Measurements from ENCODE around the gene ZNF474. TPM values are rescaled to one million over a fixed set of nuclear protein-coding genes. Genes with fewer than 3 reads are reported as not detected.

ZNF474 gene
- total RNA-seq, 1 donor from 2014 or later: not detected

DNA sequence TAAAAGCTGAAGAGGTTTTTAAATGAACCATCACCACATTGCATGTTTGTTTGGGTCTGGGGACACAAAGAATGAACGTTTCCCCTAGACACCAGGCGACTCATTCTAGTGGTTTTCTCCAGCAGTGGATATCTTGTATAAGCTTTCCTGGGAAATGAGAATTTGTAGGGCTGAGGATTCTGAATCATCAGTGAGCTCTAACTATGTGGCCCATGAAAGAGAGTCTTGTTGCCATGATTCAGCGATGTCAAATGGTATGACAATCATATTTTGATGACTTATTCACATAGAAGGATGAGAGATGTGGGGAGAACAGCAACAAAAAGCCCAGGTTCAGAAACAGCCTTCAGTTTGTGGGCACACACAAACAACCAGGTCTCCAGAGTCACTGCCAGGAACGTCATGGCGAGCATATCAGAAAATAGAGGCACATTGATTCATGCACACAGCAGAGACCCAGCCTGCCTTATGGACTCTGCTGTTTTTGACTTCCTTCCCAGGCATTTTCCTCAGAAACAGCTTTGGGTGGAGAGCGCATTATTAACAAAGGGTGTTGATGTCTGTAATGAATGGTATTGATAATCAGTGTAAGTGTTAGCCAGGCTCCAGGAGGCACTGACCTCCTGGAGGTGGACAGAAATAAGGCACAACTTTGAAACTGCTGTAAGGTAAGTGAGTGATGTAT lies 13.3 kb downstream of the ZNF474 start:
- ATAC-seq: no peak
- H3K9me3 ChIP-seq: no peaks in the 10 kb centered on the region
- no peaks in the 10 kb centered on the region for H3K27me3 ChIP-seq
- no peaks in the 10 kb centered on the region for H3K36me3 ChIP-seq
- H3K4me1 ChIP-seq: no peaks in the 10 kb centered on the region
- DNase-seq: no peak
- TF ChIP-seq, protein P1, sequence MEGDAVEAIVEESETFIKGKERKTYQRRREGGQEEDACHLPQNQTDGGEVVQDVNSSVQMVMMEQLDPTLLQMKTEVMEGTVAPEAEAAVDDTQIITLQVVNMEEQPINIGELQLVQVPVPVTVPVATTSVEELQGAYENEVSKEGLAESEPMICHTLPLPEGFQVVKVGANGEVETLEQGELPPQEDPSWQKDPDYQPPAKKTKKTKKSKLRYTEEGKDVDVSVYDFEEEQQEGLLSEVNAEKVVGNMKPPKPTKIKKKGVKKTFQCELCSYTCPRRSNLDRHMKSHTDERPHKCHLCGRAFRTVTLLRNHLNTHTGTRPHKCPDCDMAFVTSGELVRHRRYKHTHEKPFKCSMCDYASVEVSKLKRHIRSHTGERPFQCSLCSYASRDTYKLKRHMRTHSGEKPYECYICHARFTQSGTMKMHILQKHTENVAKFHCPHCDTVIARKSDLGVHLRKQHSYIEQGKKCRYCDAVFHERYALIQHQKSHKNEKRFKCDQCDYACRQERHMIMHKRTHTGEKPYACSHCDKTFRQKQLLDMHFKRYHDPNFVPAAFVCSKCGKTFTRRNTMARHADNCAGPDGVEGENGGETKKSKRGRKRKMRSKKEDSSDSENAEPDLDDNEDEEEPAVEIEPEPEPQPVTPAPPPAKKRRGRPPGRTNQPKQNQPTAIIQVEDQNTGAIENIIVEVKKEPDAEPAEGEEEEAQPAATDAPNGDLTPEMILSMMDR (IDR thresholded peaks at IDR 0.05): no peak
- no peak overlapping the region for H3K27ac ChIP-seq
- H3K4me3 ChIP-seq: no peak overlapping the region
- intact Hi-C loops (cut with DNase I): no loop called here

DNA sequence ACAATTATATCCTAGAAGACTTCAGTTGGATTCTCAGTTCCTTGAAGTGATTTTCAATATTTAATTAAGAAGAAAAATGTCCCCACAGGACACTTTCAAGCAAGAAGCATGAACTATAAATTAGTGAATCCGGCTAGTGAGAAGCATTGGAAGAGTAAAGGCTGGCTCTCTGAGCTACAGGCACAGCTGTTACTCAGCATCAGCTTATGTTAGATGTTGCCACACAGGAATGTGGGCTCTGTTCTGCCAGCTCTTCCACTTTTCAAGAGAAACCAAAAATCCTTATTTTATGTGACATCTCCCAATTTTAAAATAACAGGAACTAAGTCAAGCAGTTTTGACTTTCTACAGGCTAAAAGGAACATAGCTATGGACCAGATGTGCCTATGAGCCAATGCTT lies 14.9 kb downstream of the ZNF474 start:
- ATAC-seq (no peak), DNase-seq (no peak)
- TF ChIP-seq, protein P1 (IDR thresholded peaks at IDR 0.05): no peak
- H3K9me3 ChIP-seq: no peaks in the 10 kb centered on the region
- H3K4me1 ChIP-seq: no peaks in the 10 kb centered on the region
- H3K4me3 ChIP-seq: no peak overlapping the region
- H3K36me3 ChIP-seq: no peaks in the 10 kb centered on the region
- H3K27me3 ChIP-seq: no peaks in the 10 kb centered on the region
- H3K27ac ChIP-seq: no peak overlapping the region
- intact Hi-C loops (cut with DNase I): no loop called here

DNA sequence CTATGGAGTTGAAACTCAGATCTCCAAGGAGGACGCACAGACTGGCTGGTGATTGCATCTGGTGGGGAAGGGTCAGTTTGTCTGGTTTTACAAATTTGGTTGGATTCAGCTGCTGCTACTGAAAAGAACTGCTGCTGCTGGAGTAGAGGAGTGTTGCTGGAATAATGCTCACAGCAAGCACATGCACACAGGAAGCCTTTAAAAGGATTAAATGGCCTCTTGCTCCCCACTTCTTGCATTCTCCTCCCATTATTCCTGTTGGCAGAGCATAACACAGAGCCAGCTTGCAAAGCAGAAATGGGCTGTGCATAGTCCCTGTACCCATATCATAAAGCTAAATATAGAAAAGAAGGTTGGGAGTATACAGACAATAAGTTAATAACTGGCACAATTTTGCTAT lies 16.6 kb downstream of the ZNF474 start:
- ATAC-seq: no peak
- H3K4me3 ChIP-seq: no peak overlapping the region
- H3K9me3 ChIP-seq: no peaks in the 10 kb centered on the region
- no peak overlapping the region for H3K27ac ChIP-seq
- intact Hi-C loops (cut with DNase I): no loop called here
- TF ChIP-seq, protein P1 (IDR thresholded peaks at IDR 0.05): no peak
- DNase-seq: no peak
- H3K4me1 ChIP-seq: no peaks in the 10 kb centered on the region
- no peaks in the 10 kb centered on the region for H3K36me3 ChIP-seq
- H3K27me3 ChIP-seq: no peaks in the 10 kb centered on the region

DNA sequence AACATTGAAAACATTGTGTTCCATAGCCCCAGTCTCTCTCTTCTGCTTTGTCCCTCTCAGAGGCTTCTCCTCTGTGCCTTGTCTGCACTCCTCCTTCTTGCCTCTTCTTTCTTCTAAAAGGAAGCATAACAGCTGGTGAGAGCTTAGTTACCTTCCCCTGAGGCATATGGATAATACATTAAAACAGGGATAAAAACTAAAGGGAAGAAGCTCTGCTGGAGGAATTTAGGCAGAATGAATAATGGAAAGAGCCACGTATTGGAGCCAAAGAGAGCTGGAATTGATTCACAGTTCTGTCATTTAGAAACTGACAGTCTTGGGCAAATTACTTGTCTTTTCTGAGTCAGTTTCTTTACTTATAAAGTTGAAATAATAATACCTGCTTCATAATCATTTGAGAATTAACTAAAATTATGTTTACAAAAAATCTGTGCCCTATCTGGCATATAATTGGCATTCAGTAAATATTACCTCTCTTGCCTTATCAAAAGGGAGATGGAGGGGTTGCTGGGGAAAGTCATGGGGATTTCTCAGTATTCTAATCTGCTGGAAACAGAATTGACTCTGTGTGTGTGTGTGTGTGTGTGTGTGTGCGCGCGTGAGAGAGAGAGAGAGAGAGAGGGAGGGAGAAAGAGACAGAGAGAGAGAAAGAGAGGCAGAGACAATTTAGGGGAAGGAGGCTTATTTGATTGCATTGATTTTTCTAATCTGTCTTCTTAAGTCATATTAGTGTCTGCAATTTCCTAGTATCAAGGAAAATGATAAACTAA lies 20.2 kb downstream of the ZNF474 start:
- no peak for ATAC-seq
- TF ChIP-seq, protein P1 (IDR thresholded peaks at IDR 0.05): no peak
- no peaks in the 10 kb centered on the region for H3K4me1 ChIP-seq
- no peak overlapping the region for H3K4me3 ChIP-seq
- H3K36me3 ChIP-seq: no peaks in the 10 kb centered on the region
- intact Hi-C loops (cut with DNase I): no loop called here
- no peaks in the 10 kb centered on the region for H3K27me3 ChIP-seq
- DNase-seq: no peak
- no peaks in the 10 kb centered on the region for H3K9me3 ChIP-seq
- H3K27ac ChIP-seq: no peak overlapping the region

DNA sequence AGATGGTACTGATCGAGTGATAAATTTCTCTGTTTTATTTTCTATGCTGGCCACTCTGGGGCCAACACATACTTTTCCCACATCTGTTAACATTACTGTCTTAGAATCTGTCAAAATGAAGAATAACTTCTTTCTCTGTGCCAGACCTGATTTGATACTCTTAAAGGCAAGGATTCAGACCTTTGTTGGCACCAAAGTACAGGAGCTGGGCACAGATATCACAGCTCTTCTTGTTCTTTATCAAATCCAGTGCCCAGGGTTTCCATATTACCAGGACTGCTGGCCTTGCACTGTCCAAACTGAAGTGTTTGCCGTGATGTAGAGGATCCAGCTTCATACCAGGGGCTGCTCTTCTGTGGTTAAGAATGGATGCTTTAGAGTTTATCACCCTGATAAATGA lies 20.9 kb downstream of the ZNF474 start:
- ATAC-seq (no peak), DNase-seq (no peak)
- intact Hi-C loops (cut with DNase I): no loop called here
- no peaks in the 10 kb centered on the region for H3K4me1 ChIP-seq
- H3K4me3 ChIP-seq: no peak overlapping the region
- no peaks in the 10 kb centered on the region for H3K27me3 ChIP-seq
- TF ChIP-seq, protein P1 (IDR thresholded peaks at IDR 0.05): no peak
- H3K27ac ChIP-seq: no peak overlapping the region
- H3K36me3 ChIP-seq: no peaks in the 10 kb centered on the region
- H3K9me3 ChIP-seq: no peaks in the 10 kb centered on the region
